Breast epithelium (tissue), 3 donors: ENCODE measurements around the gene OSBPL5.

Experiments used
- CTCF ChIP-seq, 3 donors: fragments of 450-650 bp; IDR thresholded peaks; one replicate each; pipeline ENCODE4 v1.5.1; 2016 to 2017; ENCODE audit warnings: antibody characterized with exemption in 3 of 3, mild to moderate bottlenecking in 3 of 3, moderate library complexity in 3 of 3
- POLR2A ChIP-seq: fragments of 450-650 bp; IDR thresholded peaks from one replicate; pipeline ENCODE4 v1.6.1; 2016; ENCODE audit warnings: antibody characterized with exemption, mild to moderate bottlenecking, moderate library complexity

- TF ChIP-seq CTCF (IDR thresholded peaks at IDR 0.05) (no peak), POLR2A (no peak)
These were observed 9.9 kb downstream of the OSBPL5 start for GRCh38 chr11:3155216-3155615.
